RWPE1 (cell line): ENCODE measurements around the gene MRPL19.

Experiments used
- CTCF ChIA-PET: fragments of 350-600 bp; sonication (Branson Sonifier 250); formaldehyde crosslinking; extraction: SDS; loops from one replicate; lab custom pipeline; 2021; lab: Yijun Ruan, JAX
- POLR2A ChIA-PET: fragments of 400-600 bp; formaldehyde crosslinking; extraction: SDS; loops from one replicate; lab custom pipeline; 2020; ENCODE audit warnings: antibody characterized with exemption; ENCODE audit not compliant: low non-redundant PET; lab: Yijun Ruan, JAX
- DNase-seq: peaks from one replicate; pipeline ENCODE4 v3.0.0; 2012; ENCODE audit warnings: low spot score
- H3K27ac ChIP-seq: fragments of 450-650 bp; 2 replicates; pipeline ENCODE4 v1.5.1; 2017
- CTCF ChIP-seq: fragments of 450-650 bp; conservative IDR thresholded peaks from 2 replicates; pipeline ENCODE4 v1.5.1; 2017; ENCODE audit warnings: low read depth, mild to moderate bottlenecking

MRPL19 gene

GRCh38 chr2:75621228-75621627 lies 25.4 kb upstream of the MRPL19 start:
- ChIA-PET POLR2A (no interaction called here), CTCF (interaction anchor here (3.1 kb wide), 1 partner anchor 12 kb away, joined by 7 read pairs; no protein-coding TSS in a partner anchor)
- no peak for TF ChIP-seq CTCF

DNA sequence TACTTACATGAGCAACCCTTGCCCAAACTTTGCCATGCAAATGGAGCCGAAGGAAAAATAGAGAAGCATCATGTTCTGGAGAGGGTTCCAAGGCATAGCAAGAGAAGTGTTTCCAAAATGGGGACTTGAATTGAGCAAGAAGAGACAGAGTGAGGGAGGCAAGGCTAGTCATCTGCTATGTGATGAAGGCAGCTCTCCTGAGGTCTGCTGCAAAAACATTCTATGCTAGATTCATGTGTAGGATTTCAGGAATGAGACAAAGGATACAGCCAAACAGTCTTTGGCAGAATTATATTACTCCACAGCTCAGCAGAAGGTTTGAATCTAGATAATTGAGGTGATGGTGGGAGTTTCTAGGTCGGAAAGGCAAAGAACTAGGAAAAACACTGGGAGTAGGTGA lies 24.1 kb upstream of the MRPL19 start:
- CTCF ChIA-PET = interaction anchor here (3.1 kb wide), 1 partner anchor 13 kb away, joined by 7 read pairs; no protein-coding TSS in a partner anchor
- POLR2A ChIA-PET = no interaction called here

More at GRCh38 chr2:75621228-75621627, 25.4 kb upstream of the MRPL19 start:
- H3K27ac ChIP-seq = no peak overlapping the region
- DNase-seq = no peak

GRCh38 chr2:75622929-75623328 lies 23.7 kb upstream of the MRPL19 start:
- ChIA-PET CTCF (interaction anchor here (3.1 kb wide), 1 partner anchor 14 kb away, joined by 7 read pairs; no protein-coding TSS in a partner anchor), POLR2A (no interaction called here)
- no peak for TF ChIP-seq CTCF
- no peak for DNase-seq
- H3K27ac ChIP-seq = no peak overlapping the region

More for the DNA sequence above, 24.1 kb upstream of the MRPL19 start:
- DNase-seq = no peak
- H3K27ac ChIP-seq = no peak overlapping the region
- TF ChIP-seq CTCF = no peak

- DNase-seq = peak; percentile 71
- ChIA-PET POLR2A (no interaction called here), CTCF (interaction anchor here (0.5 to 1.6 kb wide), 15 partner anchors 8 to 341 kb away, joined by 3 to 26 read pairs (median 5); partner anchors contain the start of gene EVA1A)
- H3K27ac ChIP-seq = no peak overlapping the region
- peak; percentile 92 for TF ChIP-seq CTCF
Observed at GRCh38 chr2:75627902-75628504, 18.6 kb upstream of the MRPL19 start.

GRCh38 chr2:75632091-75632701 lies 14.4 kb upstream of the MRPL19 start:
- ChIA-PET POLR2A (no interaction called here), CTCF (no interaction called here)
- H3K27ac ChIP-seq = no peak overlapping the region
- DNase-seq = no peak
- no peak for TF ChIP-seq CTCF

GRCh38 chr2:75632813-75633212 lies 13.8 kb upstream of the MRPL19 start:
- ChIA-PET POLR2A (no interaction called here), CTCF (no interaction called here)
- DNase-seq = no peak
- H3K27ac ChIP-seq = no peak overlapping the region
- no peak for TF ChIP-seq CTCF
